GM04503 (cell line): ENCODE results near the gene SRCIN1.

Source experiments
- DNase-seq: peaks from one replicate; pipeline ENCODE4 v3.0.0-alpha.2; 2012; ENCODE audit warnings: low read depth

SRCIN1 gene

GRCh38 chr17:38564254-38564837 is 41.4 kb downstream of the SRCIN1 start:
- DNase-seq = no peak

- no peak for DNase-seq
Observed at GRCh38 chr17:38563362-38564253, 42.1 kb downstream of the SRCIN1 start.

GRCh38 chr17:38562903-38563302 is 42.8 kb downstream of the SRCIN1 start:
- DNase-seq = no peak

- DNase-seq = no peak
Observed at GRCh38 chr17:38562215-38562569, 43.6 kb downstream of the SRCIN1 start.

GRCh38 chr17:38561416-38562214 is 44.1 kb downstream of the SRCIN1 start:
- DNase-seq = no peak

- DNase-seq = no peak
Observed at GRCh38 chr17:38560503-38561318, 45.0 kb downstream of the SRCIN1 start.

GRCh38 chr17:38559880-38560230 is 45.9 kb downstream of the SRCIN1 start:
- no peak for DNase-seq

GRCh38 chr17:38559051-38559879 is 46.5 kb downstream of the SRCIN1 start:
- no peak for DNase-seq

GRCh38 chr17:38558728-38559050 is 47.1 kb downstream of the SRCIN1 start:
- DNase-seq = no peak

- peak; percentile 44 for DNase-seq
Observed at GRCh38 chr17:38557836-38558727, 47.7 kb downstream of the SRCIN1 start.

- no peak for DNase-seq
Observed at GRCh38 chr17:38557396-38557795, 48.4 kb downstream of the SRCIN1 start.

GRCh38 chr17:38556239-38556638 is 49.5 kb downstream of the SRCIN1 start:
- no peak for DNase-seq

- DNase-seq = no peak
Observed at GRCh38 chr17:38554430-38555350, 51.1 kb downstream of the SRCIN1 start.

- DNase-seq = no peak
Observed at GRCh38 chr17:38552343-38552742, 53.4 kb downstream of the SRCIN1 start.

- no peak for DNase-seq
Observed at GRCh38 chr17:38551121-38551520, 54.6 kb downstream of the SRCIN1 start.

GRCh38 chr17:38550661-38551060 is 55.1 kb downstream of the SRCIN1 start:
- peak; percentile 28 for DNase-seq

- DNase-seq = no peak
Observed at GRCh38 chr17:38549285-38549684, 56.5 kb downstream of the SRCIN1 start.

- DNase-seq = no peak
Observed at GRCh38 chr17:38547444-38547843, 58.3 kb downstream of the SRCIN1 start.

- no peak for DNase-seq
Observed at GRCh38 chr17:38546396-38546795, 59.4 kb downstream of the SRCIN1 start.
